Progenitor cell of endocrine pancreas (in vitro differentiated cells): ENCODE results near the gene NR1I3. TPM values are rescaled to one million over a fixed set of nuclear protein-coding genes. Genes with fewer than 3 reads are reported as not detected.

Experiments
- DNase-seq: peaks from one replicate; pipeline ENCODE4 v3.0.0; 2021; ENCODE audit warnings: low spot score; ENCODE audit not compliant: unreplicated experiment
- H3K27ac Mint-ChIP-seq: 2 replicates; pipeline ENCODE4 v1.8.0; 2021; ENCODE audit warnings: mild to moderate bottlenecking, moderate library complexity, mixed read lengths
- H3K27me3 Mint-ChIP-seq: 2 replicates; pipeline ENCODE4 v1.8.0; 2021; ENCODE audit warnings: mixed read lengths
- H3K36me3 Mint-ChIP-seq: 2 replicates; pipeline ENCODE4 v1.8.0; 2022; ENCODE audit warnings: mixed read lengths; ENCODE audit not compliant: insufficient read depth
- H3K4me1 Mint-ChIP-seq: 2 replicates; pipeline ENCODE4 v1.8.0; 2021; ENCODE audit warnings: low read depth, mixed read lengths
- H3K4me3 Mint-ChIP-seq: 2 replicates; pipeline ENCODE4 v1.8.0; 2021; ENCODE audit warnings: low read depth, mild to moderate bottlenecking, moderate library complexity, mixed read lengths
- H3K9me3 Mint-ChIP-seq: 2 replicates; pipeline ENCODE4 v1.8.0; 2021; ENCODE audit warnings: low read depth, mixed read lengths
- microRNA-seq: library from miRNA; unstranded; fragments of <30 nt; microRNA quantifications from one replicate; pipeline ENCODE4 v1.1.0, GENCODE V29; 2020; ENCODE audit warnings: borderline number of aligned reads; ENCODE audit not compliant: unreplicated experiment
- total RNA-seq: library from RNA; stranded (reverse); gene quantifications from 2 replicates; pipeline ENCODE4 v1.2.1, GENCODE V29; 2021
- TF ChIP-seq, protein P1 (sequence below): fragments of 200-600 bp; sonication (generic); IDR thresholded peaks from one replicate; pipeline ENCODE4 v1.5.0; 2021; ENCODE audit warnings: antibody characterized with exemption, mild to moderate bottlenecking; ENCODE audit not compliant: unreplicated experiment

The NR1I3 gene
- total RNA-seq, 1 donor from 2014 or later = not detected

- no peak overlapping the region for H3K4me3 Mint-ChIP-seq
- peaks cover 3% of the 10 kb centered on the region for H3K36me3 Mint-ChIP-seq
- no peaks in the 10 kb centered on the region for H3K9me3 Mint-ChIP-seq
- H3K27ac Mint-ChIP-seq = no peak overlapping the region
- H3K4me1 Mint-ChIP-seq = peaks cover 17% of the 10 kb centered on the region
- DNase-seq = no peak
- no peaks in the 10 kb centered on the region for H3K27me3 Mint-ChIP-seq
- TF ChIP-seq, protein P1, sequence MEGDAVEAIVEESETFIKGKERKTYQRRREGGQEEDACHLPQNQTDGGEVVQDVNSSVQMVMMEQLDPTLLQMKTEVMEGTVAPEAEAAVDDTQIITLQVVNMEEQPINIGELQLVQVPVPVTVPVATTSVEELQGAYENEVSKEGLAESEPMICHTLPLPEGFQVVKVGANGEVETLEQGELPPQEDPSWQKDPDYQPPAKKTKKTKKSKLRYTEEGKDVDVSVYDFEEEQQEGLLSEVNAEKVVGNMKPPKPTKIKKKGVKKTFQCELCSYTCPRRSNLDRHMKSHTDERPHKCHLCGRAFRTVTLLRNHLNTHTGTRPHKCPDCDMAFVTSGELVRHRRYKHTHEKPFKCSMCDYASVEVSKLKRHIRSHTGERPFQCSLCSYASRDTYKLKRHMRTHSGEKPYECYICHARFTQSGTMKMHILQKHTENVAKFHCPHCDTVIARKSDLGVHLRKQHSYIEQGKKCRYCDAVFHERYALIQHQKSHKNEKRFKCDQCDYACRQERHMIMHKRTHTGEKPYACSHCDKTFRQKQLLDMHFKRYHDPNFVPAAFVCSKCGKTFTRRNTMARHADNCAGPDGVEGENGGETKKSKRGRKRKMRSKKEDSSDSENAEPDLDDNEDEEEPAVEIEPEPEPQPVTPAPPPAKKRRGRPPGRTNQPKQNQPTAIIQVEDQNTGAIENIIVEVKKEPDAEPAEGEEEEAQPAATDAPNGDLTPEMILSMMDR = no peak
These were observed 58.3 kb downstream of the NR1I3 start for GRCh38 chr1:161179698-161180097.

Small RNA genes lying within 50 kb of the gene (microRNA-seq; reads per million reads assigned to microRNA genes)
- 2.4 reads per million for gene MIR5187

Other genes starting within 250 kb of the NR1I3 start
- gene F11R, start 217.1 kb downstream of the NR1I3 start, total RNA-seq = 149 and 156 TPM in 2 replicates
- 52.0 and 54.7 TPM in 2 replicates for gene TSTD1, start 199.2 kb downstream of the NR1I3 start, total RNA-seq
- gene USF1, start 192.2 kb downstream of the NR1I3 start, total RNA-seq = 79.9 and 88.7 TPM in 2 replicates
- 0.20 TPM in 1 of 2 replicates, not detected in the other for gene ARHGAP30, start 168.3 kb downstream of the NR1I3 start, total RNA-seq
- 1.9 and 2.4 TPM in 2 replicates for gene NECTIN4, start 148.6 kb downstream of the NR1I3 start, total RNA-seq
- gene KLHDC9, start 139.8 kb downstream of the NR1I3 start, total RNA-seq = 14.7 and 16.7 TPM in 2 replicates
- gene PFDN2, start 120.2 kb downstream of the NR1I3 start, total RNA-seq = 54.8 and 57.9 TPM in 2 replicates
- 58.6 and 59.0 TPM in 2 replicates for gene NIT1, start 120.1 kb downstream of the NR1I3 start, total RNA-seq
- gene DEDD, start 105.5 kb downstream of the NR1I3 start, total RNA-seq = 46.9 and 49.3 TPM in 2 replicates
- gene UFC1, start 84.2 kb downstream of the NR1I3 start, total RNA-seq = 139 and 150 TPM in 2 replicates
- 48.8 and 51.1 TPM in 2 replicates for gene USP21, start 78.7 kb downstream of the NR1I3 start, total RNA-seq
- gene PPOX, start 71.8 kb downstream of the NR1I3 start, total RNA-seq = 50.9 and 56.5 TPM in 2 replicates
- 45.9 and 48.2 TPM in 2 replicates for gene B4GALT3, start 60.7 kb downstream of the NR1I3 start, total RNA-seq
- 0.22 and 0.24 TPM in 2 replicates for gene ADAMTS4, start 39.1 kb downstream of the NR1I3 start, total RNA-seq
- 98.2 and 103 TPM in 2 replicates for gene NDUFS2, start 35.8 kb downstream of the NR1I3 start, total RNA-seq
- 0.60 and 1.5 TPM in 2 replicates for gene FCER1G, start 22.9 kb downstream of the NR1I3 start, total RNA-seq
- gene APOA2, start 14.6 kb downstream of the NR1I3 start, total RNA-seq = 51.3 and 74.2 TPM in 2 replicates
- gene TOMM40L, start 12.1 kb downstream of the NR1I3 start, total RNA-seq = 15.2 and 16.3 TPM in 2 replicates
- 0.86 and 1.1 TPM in 2 replicates for gene PCP4L1, start 20.5 kb upstream of the NR1I3 start, total RNA-seq
- 4.4 and 4.5 TPM in 2 replicates for gene MPZ, start 71.8 kb upstream of the NR1I3 start, total RNA-seq
- gene SDHC, start 76.2 kb upstream of the NR1I3 start, total RNA-seq = 167 and 190 TPM in 2 replicates
- gene CFAP126, start 129.7 kb upstream of the NR1I3 start, total RNA-seq = 0.65 and 1.4 TPM in 2 replicates